ENCODE data around the gene MPDU1. TPM values are rescaled to one million over a fixed set of nuclear protein-coding genes. Genes with fewer than 3 reads are reported as not detected.
A peak's percentile ranks its signal among the peaks of the same experiment; 100 is the strongest.

MPDU1 gene
- total and polyA plus RNA-seq, 4 donors, result 55.3 to 136 (median 91.2) TPM

- TF ChIP-seq HNF4A (conservative IDR thresholded peaks at IDR 0.05) (no peak), NR2F2 (IDR thresholded peaks at IDR 0.05) (no peak), HNF4G (IDR thresholded peaks at IDR 0.05) (no peak), FOXA2 (IDR thresholded peaks at IDR 0.05) (no peak), REST (IDR thresholded peaks at IDR 0.05) (no peak), ATF3 (IDR thresholded peaks at IDR 0.05) (no peak), RXRA (IDR thresholded peaks at IDR 0.05) (no peak), MAX (IDR thresholded peaks at IDR 0.05) (no peak), SP1 (IDR thresholded peaks at IDR 0.05) (no peak), GABPA (IDR thresholded peaks at IDR 0.05 in 1 of 2, conservative IDR thresholded peaks at IDR 0.05 in 1 of 2) (no peak), JUND (IDR thresholded peaks at IDR 0.05) (no peak), RAD21 (IDR thresholded peaks at IDR 0.05) (no peak), YY1 (IDR thresholded peaks at IDR 0.05) (no peak), EGR1 (IDR thresholded peaks at IDR 0.05; ENCODE audit: low read depth in 2 of 2) (no peak), FOXA1 (IDR thresholded peaks at IDR 0.05) (no peak), ZBTB33 (IDR thresholded peaks at IDR 0.05) (no peak), CTCF (IDR thresholded peaks at IDR 0.05; ENCODE audit: low read depth, low read length, missing input control) (no peak)
- no peak for DNase-seq (ENCODE audit: low spot score)
Observed at GRCh38 chr17:7574176-7574953, 9.3 kb upstream of the MPDU1 start.

More at GRCh38 chr17:7574176-7574953, 9.3 kb upstream of the MPDU1 start:
- no peaks in the 10 kb centered on the region for H3K27me3 ChIP-seq (ENCODE audit: control insufficient read depth in 4 of 4, insufficient read depth in 4 of 4, low read length in 3 of 4)
- peak overlapping the region; percentile 42 to 74 for H3K9ac ChIP-seq (ENCODE audit: low read depth in 1 of 2, low read length in 2 of 2)
- peak overlapping the region; percentile 95 to 98 for H3K27ac ChIP-seq (ENCODE audit: low read depth in 1 of 2, low read length in 2 of 2)
- peak overlapping the region; percentile 80 to 94 (median 91) for H3K4me3 ChIP-seq (ENCODE audit: low read depth in 1 of 3, low read length in 3 of 3)
- peaks cover 22 to 54% (median 45%) of the 10 kb centered on the region in 4 donors for H3K36me3 ChIP-seq (ENCODE audit: control insufficient read depth in 4 of 4, insufficient read depth in 3 of 4, low read depth in 1 of 4, low read length in 3 of 4)
- peaks cover 8 to 53% (median 45%) of the 10 kb centered on the region in 4 donors for H3K4me1 ChIP-seq (ENCODE audit: control insufficient read depth in 4 of 4, insufficient read depth in 4 of 4, low read length in 3 of 4)
- no peaks in the 10 kb centered on the region for H3K9me3 ChIP-seq (ENCODE audit: control insufficient read depth in 4 of 4, low read length in 3 of 4)
- 34% methylated on average over 15 of the region's 15 CpGs for WGBS
